HG03159 (cell line): ENCODE measurements around the gene GPC6.

Source experiments
- ATAC-seq: cut with Tn5 transposase; IDR thresholded peaks from one replicate; pipeline ENCODE4 v1.9.1; 2021; ENCODE audit warnings: mild to moderate bottlenecking, moderate library complexity; ENCODE audit not compliant: unreplicated experiment

Gene GPC6

GRCh38 chr13:93368296-93368695 lies 141.7 kb downstream of the GPC6 start:
- ATAC-seq = no peak

DNA sequence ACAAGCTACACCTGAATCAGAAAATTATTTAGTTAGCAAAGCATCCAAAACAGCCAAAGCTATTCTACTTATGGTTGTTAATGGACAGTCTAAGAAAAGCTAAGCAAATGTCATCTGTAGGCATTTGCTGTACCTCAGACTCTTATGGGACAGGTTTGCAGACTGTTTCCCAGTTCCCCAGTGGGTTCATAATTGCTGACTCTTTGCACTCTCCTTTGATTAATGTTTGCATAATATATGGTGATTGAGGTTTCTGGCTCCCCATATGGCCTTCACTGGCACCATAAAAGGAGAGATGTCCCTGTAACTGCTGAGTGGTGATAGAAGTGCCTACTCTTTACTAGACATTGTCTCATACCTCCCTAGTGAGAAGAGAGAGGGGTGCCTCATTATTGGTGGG lies 142.1 kb downstream of the GPC6 start:
- ATAC-seq = no peak

- ATAC-seq = no peak
These were observed 146.2 kb downstream of the GPC6 start for GRCh38 chr13:93372856-93373255.

- no peak for ATAC-seq
These were observed 148.9 kb downstream of the GPC6 start for GRCh38 chr13:93375491-93375890.

DNA sequence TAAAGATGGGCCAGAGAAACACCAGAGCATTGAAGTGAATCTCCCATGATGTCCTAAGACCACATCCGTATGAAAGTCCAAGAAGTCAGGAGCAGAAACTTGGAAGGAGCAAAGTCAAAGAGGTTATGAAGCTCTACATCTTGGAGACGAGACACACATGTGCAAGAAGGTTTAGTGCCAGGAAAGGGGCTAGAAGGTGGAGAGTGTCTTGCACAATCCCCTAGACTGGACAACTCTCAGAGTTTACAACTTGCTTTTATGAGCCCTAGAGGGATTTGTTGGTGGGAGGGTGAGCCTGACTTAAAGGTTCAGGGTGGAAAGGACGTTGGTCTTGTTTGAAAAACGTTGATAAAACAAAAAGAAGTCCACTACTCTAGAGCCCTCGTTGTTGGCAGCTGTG lies 150.6 kb downstream of the GPC6 start:
- no peak for ATAC-seq

- no peak for ATAC-seq
These were observed 151.6 kb downstream of the GPC6 start for GRCh38 chr13:93378184-93378583.

DNA sequence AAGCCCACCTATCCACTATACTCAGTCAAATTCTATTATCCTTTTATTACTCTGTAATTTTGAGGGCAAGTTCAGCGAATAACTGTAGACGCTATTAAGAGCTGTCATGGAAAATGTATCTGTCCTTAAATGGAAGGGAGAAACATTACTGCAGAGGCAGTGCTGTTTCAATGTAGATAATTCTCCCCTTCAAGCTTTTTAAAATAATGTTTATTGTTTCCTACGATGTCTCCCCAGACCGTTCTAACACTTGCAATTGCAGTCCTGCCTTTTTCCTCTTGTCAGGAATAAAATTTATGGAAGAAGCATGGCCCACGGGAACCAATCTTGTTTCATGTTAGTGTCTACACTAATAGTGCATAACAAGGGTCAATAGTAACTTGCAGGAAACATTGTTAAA lies 159.5 kb downstream of the GPC6 start:
- ATAC-seq = no peak

GRCh38 chr13:93388701-93389100 lies 162.1 kb downstream of the GPC6 start:
- no peak for ATAC-seq

DNA sequence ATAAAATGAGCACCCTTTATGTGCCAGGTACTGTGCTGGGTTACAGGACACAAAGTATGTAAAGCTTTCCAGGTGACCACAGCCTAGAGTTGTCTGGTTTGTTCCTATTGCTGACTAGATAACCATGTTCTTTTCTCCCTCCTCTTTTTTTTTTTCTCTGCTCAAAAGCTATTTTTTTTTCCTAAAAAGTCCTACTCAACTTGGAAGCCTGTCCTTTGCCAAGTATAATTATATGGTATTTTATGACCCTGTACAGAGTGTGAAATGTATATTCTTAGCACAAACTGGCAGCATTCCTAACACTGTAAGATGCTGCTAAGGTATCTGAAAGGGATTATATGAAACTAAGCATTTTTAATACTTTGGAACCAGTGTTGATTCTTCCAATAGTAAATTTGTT lies 171.0 kb downstream of the GPC6 start:
- no peak for ATAC-seq

GRCh38 chr13:93398167-93399035 lies 171.8 kb downstream of the GPC6 start:
- ATAC-seq = no peak

- no peak for ATAC-seq
These were observed 172.6 kb downstream of the GPC6 start for GRCh38 chr13:93399212-93399611.

- ATAC-seq = no peak
These were observed 179.5 kb downstream of the GPC6 start for GRCh38 chr13:93406136-93406535.

- ATAC-seq = no peak
These were observed 180.9 kb downstream of the GPC6 start for GRCh38 chr13:93407551-93407950.

DNA sequence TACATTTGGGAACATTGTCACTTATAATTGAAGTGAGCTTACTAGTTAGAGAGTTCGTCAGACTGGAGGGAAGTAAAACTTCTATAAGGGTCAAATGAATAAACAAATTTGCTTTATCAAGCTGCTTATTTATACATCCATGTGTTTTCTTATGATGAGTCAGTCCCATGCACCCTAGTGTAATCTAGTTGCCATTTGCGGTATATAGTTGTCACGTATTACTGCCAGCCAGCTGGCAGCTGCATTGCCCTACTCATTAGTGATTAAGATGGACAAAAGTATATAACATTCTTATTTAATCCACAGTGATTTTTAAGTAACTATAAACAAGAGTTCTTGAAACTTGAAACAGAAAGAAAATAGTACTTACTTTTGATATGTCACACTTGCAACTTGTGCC lies 182.4 kb downstream of the GPC6 start:
- ATAC-seq = no peak

DNA sequence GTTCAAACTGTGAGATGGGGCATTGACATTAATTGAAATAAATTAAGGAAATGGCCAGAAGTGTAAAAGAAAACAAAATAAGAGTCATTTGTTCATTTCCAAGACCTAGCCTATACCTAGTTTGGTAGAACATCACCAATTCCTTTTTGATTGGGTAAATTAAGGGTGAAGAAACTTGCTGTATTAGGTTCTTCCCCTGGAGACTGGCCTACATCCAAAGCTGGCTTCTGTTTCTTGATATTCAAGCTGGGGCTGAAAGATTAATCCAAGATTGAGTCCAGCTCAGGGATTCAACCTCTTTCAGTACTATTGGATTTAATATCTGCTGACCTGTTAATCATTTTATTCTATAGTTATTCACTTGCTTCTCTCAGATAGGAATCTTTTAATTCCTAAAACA lies 183.2 kb downstream of the GPC6 start:
- no peak for ATAC-seq

DNA sequence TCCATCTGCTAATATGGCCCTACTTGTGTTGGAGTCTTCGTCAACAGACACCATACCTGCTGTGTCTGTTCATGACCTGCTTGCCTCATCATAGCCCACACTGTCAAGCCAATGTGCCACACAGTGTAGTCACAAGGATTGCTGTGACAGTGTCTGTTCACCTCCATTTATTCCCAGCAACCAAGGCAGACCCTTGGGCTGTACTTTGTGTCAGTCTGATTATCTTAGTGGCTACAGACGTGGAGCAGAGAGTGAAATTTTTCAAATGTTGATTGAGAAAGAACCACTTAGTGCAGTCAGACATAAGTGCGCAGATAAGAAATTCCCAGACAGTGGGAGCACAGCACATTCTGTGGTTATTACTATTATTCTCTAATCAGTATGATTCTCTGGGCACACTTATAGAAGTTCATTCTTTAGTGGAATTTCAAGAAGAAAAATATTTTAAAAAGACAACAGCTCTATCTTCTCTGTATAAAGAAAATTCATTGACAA lies 184.6 kb downstream of the GPC6 start:
- no peak for ATAC-seq

DNA sequence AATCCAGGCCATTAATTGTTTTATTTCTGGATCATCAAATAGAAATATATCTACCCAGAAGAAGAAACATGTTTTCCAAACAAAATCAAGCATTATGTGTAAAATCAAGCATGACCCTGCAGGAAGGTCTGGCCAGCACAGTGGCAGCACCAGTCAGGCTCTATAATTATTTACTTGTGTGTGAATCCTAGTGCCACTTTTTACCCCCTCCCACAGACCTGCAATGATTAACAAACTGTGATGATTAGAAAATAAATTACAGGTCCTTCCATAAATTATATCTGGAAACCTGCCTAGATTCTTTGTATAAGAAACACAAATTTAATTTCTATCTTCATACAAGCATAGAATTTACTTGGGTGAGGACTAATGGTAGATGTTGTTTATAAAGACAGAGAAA lies 186.1 kb downstream of the GPC6 start:
- no peak for ATAC-seq

DNA sequence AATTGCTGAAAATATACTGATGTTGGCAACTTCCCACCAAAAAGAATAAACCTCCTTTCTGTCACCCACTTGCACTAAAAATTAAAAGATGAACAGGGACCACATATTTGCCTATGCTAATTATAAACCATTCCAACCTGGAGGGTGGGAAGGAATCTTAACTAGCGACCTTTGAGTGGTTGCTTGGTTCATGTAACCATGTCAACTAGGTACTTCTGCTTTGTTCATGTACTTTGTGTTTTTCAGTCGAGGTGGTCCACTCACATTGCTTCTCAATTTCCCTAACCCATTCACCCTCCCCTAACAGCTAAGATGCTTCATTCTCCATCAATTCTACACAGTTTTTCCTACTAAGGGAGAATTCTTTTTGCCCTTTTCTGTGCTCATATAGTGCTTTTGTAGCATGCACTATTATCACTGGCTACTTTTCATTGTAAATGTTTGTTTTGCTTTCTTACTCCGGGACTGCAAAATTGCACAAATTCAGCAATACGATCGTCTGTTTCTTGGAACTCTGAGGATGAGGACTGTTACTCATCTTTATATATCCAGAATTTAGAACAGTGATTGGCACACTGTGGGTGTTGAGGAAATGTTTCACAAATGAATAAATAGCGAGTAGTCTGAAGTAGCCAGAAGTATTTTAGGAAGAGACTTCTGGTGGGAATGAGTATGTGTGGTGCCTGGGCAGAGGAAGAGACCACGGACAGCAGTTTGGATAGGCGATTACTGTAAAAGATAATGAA lies 187.5 kb downstream of the GPC6 start:
- ATAC-seq = no peak

DNA sequence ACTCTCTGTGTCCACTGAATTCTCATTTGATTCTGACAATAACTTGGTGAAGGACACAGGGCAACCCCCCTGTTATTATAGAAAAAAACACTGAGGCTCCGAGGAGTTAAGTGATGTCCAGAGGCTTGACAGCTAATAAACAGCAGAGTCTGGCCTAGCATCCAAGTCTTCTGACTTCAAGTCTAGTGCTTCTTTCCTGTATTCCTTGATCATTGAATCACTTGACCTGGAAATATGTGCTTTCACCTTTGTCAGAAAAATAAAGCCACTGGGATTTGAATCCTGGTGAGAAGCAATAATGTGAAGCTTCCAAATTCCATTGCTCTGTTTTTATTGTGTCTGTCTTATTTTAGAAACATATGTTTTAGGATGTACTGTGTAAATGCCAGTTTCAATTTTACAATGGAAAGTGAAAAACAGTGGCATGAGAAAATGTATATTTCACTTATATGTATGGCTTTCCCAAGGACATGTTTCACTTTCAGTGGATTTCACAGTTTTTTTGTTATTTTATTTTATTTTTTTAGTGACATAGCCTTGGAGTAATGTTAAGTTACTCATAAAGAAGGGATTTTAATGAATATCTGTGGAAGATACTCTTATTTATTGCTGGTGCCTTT lies 190.2 kb downstream of the GPC6 start:
- ATAC-seq = no peak

DNA sequence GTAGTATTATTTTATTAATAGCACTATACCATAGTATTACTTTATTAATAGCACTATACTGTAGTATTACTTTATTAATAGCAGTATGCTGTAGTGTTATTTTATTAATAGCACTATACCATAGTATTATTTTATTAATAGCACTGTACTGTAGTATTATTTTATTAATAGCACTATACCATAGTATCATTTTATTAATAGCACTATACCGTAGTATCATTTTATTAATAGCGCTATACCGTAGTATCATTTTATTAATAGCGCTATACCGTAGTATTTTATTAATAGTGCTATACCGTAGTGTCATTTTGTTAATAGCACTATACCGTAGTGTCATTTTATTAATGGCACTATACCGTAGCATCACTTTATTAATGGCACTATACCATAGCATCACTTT lies 191.8 kb downstream of the GPC6 start:
- no peak for ATAC-seq

DNA sequence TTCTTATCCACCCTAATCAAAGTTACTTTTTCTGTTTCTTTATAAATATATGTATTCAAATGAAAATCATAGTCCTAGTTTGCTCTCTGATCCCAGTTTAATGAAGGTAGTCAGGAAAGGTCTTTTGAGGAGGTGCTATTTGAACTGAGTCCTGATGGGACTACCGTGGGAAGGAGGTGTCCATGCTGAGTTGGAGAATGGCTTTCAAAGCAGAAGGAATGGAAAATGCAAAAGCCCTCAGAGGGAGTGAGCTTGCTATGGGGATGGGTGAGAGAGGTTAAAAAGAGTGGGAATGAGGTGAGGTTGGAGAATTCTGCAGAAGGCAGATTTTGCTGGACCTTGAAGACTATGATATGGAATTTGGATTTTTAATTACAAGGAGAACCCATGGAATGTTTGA lies 193.6 kb downstream of the GPC6 start:
- no peak for ATAC-seq

DNA sequence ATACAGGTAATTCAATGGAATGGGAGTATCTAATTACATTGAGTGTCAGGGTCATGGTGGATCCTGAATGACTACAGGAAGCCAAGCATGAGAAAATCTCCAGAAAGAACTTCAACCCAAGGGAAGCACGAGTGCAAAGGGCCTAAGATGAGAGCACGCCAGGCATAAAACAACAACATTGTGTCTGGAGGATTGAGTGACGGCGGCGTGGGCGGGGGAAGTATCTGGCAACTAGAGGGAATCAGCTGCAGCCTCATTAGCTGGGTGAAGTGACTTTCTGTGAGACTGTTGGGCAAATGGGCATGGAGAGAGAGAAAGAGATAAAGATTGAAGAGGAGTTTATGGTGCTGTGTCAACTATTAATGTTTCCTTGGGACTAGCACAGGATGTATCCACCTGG lies 194.3 kb downstream of the GPC6 start:
- no peak for ATAC-seq
